Subcutaneous abdominal adipose tissue (tissue), 5 donors: Measurements from ENCODE around the gene MOB3A.

Source experiments
- H3K27ac ChIP-seq: one replicate; pipeline ENCODE4 v1.7.0; 2013; ENCODE audit warnings: low read depth, mild to moderate bottlenecking, inconsistent platforms, low read length, moderate library complexity
- H3K27me3 ChIP-seq, 5 donors: one replicate each; pipeline ENCODE4 v1.7.0; 2013; ENCODE audit warnings: low read length in 5 of 5, inconsistent platforms in 1 of 5; ENCODE audit not compliant: control insufficient read depth in 5 of 5, insufficient read depth in 4 of 5
- H3K36me3 ChIP-seq, 5 donors: one replicate each; pipeline ENCODE4 v1.7.0; 2013; ENCODE audit warnings: low read length in 5 of 5; ENCODE audit not compliant: control insufficient read depth in 5 of 5, insufficient read depth in 5 of 5
- H3K4me1 ChIP-seq, 5 donors: one replicate each; pipeline ENCODE4 v1.7.0; 2013; ENCODE audit warnings: low read length in 5 of 5, mild to moderate bottlenecking in 3 of 5, moderate library complexity in 1 of 5; ENCODE audit not compliant: control insufficient read depth in 5 of 5, insufficient read depth in 5 of 5
- H3K4me3 ChIP-seq, 5 donors: one replicate each; pipeline ENCODE4 v1.7.0; 2013; ENCODE audit warnings: low read length in 5 of 5, low read depth in 1 of 5
- H3K9ac ChIP-seq, 5 donors: one replicate each; pipeline ENCODE4 v1.7.0; 2013; ENCODE audit warnings: low read length in 5 of 5, mild to moderate bottlenecking in 4 of 5, moderate library complexity in 3 of 5
- H3K9me3 ChIP-seq, 5 donors: one replicate each; pipeline ENCODE4 v1.7.0; 2013; ENCODE audit warnings: low read length in 5 of 5; ENCODE audit not compliant: control insufficient read depth in 5 of 5
- donor health status: healthy.
- donor health status: healthy.
- donor health status: healthy.
- donor health status: healthy.
- donor health status: healthy.

The MOB3A gene

DNA sequence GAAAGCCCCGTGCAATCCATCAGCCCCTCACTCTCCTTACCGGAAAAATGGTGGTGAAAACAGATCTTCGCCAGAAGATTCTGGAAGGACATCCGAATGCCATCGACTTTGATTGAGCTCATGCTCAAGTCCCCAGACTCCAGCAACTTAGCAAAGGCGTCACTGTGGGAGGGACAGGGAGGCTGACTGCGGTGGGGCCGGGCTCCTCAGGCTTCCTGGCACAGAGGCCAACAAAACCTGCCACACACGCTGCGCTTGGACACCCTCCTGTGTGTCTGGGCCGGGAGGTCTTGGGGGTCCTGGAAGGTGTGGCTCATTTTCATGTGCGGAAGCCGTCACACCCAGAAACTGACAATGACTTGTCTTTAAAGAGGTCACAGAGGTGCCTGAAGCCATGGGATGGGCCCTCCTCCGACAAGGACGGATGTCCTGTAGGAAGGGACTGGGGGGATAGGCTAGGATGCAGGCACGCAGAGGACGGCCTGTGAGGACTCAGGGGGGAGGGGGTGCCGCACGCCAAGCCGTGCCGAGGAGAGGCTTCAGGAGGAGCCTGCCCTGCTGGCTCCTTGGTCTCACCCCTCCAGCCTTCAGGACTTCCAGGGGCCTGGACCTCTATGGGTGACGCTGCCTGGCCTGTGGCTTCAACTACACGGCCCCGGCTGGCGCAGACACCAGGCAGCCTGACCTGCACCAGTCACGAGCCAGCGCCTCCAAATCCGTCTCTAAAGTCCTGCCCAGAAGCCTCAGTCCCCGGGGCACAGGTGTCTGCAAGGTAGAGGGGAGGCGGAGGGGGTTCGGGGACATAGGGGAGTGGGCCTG, 13.1 kb upstream of the MOB3A start:
- Histone ChIP-seq H3K36me3 (peaks cover 0 to 89% (median 82%) of the 10 kb centered on the region in 5 donors), H3K27ac (no peak overlapping the region), H3K9ac (no peak overlapping the region), H3K4me3 (no peak overlapping the region), H3K27me3 (no peaks in the 10 kb centered on the region), H3K9me3 (peaks cover 0 to 2% (median 0%) of the 10 kb centered on the region in 5 donors), H3K4me1 (peaks cover 0 to 10% (median 0%) of the 10 kb centered on the region in 5 donors)

DNA sequence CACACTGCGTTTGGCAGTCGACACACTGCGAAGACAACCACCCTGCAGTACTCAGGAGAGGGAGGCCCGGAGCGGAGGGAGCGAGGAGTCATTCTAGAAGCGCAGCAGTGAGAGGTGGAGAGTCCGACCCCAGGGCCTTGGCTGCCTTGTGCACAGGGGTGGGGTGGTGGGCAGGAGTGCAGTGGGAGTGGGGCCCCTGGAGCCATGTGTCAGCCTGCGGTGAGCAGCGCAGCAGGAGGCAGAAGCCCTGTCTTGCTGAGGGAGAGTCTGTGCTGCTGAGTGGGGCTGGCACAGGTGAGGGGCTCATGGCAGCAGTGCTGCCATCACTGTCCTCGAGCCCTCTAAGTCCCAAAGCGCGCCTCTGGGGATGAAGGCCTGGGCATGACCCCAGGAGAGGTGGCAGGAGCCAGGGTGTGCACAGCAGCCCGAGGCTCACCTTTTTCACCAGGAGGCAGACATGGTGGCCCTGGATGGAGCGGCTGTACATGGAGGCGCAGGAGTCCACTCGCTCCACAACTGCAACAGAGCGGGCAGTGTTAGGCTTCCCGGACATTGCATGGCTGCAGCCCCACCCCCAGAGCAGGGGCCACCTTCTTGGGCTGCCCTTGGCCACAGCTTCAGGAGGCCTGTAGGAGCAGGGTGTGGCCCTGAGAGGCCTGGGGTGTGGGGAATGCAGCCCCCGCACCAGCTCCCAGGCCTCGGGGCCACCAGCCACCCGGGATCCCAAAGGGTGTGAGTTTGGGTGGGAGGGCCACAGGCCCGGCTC, 12.3 kb upstream of the MOB3A start:
- H3K4me3 ChIP-seq: no peak overlapping the region
- peaks cover 0 to 88% (median 78%) of the 10 kb centered on the region in 5 donors for H3K36me3 ChIP-seq
- H3K4me1 ChIP-seq: peaks cover 0 to 2% (median 0%) of the 10 kb centered on the region in 5 donors
- peaks cover 0 to 2% (median 0%) of the 10 kb centered on the region in 5 donors for H3K9me3 ChIP-seq
- H3K27me3 ChIP-seq: no peaks in the 10 kb centered on the region
- no peak overlapping the region for H3K9ac ChIP-seq
- no peak overlapping the region for H3K27ac ChIP-seq

DNA sequence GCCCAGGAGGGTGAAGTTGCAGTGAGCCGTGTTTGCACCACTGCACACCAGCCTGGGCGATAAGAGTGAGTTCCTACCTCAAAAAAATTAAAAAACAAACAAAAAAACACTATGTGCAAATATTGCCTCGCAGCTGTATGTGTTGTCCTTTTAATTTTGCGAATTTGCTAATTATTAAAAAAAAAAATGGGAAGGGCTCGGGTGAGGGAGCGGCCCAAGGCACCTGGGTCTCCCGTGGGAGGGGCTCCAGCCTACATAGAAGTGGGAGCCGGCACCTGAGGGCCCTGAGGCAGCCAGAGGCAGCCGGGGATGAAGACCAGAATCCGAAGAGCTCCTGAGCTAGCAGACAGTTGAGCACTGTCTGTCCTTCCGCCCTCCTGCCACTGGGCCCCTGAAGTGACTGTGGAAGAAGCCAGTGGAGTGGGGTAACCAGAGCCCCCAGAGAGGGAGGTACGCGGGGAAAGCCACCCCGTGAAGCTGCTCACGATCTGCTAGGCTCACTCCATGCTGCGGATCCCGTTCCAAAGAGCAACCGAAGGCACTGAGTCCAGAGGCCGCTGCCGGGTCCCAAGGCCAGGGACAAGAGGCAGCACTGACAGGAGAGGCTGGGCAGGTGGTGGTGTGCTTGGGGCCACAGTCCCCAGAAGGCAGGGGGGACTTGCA, 7.0 kb upstream of the MOB3A start:
- Histone ChIP-seq H3K27me3 (no peaks in the 10 kb centered on the region), H3K4me1 (peaks cover 0 to 1% (median 0%) of the 10 kb centered on the region in 5 donors), H3K27ac (no peak overlapping the region), H3K36me3 (peaks cover 0 to 72% (median 58%) of the 10 kb centered on the region in 5 donors), H3K9ac (no peak overlapping the region), H3K4me3 (no peak overlapping the region), H3K9me3 (peaks cover 0 to 2% (median 0%) of the 10 kb centered on the region in 5 donors)

DNA sequence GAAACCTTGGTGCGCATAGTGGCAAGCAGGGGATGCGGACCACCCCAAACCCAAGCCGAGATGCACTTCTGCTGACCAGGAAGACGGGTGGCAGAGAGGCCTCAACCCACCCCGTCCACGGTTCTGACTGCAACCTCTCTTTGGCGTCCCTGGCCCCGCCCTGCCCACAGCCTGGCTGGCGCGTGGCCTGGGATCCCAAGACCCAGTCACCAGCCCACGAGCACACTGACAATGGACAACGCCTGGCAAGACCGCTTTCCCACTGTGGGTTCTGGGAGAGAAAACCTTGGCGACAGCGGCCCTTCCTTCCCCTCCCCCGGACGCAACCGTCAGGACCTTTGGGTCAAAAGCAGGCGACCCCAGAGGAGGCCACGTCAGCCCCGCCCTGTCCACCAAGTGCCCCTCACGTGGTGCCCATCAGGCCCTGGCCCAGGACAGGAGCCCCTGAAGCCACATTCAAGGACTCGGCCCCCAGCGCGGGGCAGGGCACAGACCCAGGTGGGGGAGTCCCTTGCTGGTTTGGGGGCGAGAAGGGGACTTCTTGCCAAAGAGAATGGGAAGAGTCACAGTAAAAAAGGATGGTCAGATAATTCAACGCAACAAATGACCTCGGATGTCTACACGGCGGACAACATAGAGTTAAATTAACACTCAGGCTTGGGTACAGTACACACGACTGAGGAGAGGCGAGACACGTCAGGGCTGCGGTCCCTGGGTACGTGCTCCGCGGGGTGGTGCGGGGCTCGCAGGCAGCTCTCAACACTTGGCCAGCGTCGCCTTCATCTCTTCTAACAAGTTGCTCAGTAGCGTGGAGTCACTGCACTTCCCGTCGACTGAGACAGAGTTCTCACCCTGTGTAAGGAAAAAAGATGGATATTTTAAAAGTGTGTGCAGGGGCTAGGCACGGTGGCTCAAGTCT, 5.5 kb upstream of the MOB3A start:
- H3K9me3 ChIP-seq: peaks cover 0 to 2% (median 0%) of the 10 kb centered on the region in 5 donors
- H3K4me3 ChIP-seq: no peak overlapping the region
- no peaks in the 10 kb centered on the region for H3K27me3 ChIP-seq
- H3K27ac ChIP-seq: no peak overlapping the region
- peaks cover 0 to 63% (median 47%) of the 10 kb centered on the region in 5 donors for H3K36me3 ChIP-seq
- H3K4me1 ChIP-seq: peaks cover 1 to 12% (median 11%) of the 10 kb centered on the region in 5 donors
- no peak overlapping the region for H3K9ac ChIP-seq

DNA sequence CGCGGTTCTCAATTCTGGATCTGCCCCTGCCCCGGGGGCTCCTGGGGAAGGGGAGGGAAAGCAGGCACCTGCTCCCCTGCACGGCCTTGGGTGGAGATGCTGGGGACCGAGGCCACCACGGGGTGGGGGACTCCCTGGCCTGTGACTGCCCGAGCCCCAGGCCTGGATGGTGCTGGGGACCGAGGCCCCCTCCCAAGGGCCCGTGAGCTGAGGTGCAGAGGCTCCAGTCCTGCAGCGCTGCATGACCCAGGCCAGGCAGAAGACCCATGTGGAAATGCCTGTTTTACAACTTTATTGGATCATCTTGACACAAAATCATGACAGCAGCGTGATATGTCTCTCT, 4.6 kb upstream of the MOB3A start:
- Histone ChIP-seq H3K9ac (no peak overlapping the region), H3K4me3 (no peak overlapping the region), H3K9me3 (peaks cover 0 to 2% (median 0%) of the 10 kb centered on the region in 5 donors), H3K27ac (no peak overlapping the region), H3K36me3 (peaks cover 0 to 53% (median 39%) of the 10 kb centered on the region in 5 donors), H3K27me3 (no peaks in the 10 kb centered on the region), H3K4me1 (peaks cover 1 to 12% (median 11%) of the 10 kb centered on the region in 5 donors)

DNA sequence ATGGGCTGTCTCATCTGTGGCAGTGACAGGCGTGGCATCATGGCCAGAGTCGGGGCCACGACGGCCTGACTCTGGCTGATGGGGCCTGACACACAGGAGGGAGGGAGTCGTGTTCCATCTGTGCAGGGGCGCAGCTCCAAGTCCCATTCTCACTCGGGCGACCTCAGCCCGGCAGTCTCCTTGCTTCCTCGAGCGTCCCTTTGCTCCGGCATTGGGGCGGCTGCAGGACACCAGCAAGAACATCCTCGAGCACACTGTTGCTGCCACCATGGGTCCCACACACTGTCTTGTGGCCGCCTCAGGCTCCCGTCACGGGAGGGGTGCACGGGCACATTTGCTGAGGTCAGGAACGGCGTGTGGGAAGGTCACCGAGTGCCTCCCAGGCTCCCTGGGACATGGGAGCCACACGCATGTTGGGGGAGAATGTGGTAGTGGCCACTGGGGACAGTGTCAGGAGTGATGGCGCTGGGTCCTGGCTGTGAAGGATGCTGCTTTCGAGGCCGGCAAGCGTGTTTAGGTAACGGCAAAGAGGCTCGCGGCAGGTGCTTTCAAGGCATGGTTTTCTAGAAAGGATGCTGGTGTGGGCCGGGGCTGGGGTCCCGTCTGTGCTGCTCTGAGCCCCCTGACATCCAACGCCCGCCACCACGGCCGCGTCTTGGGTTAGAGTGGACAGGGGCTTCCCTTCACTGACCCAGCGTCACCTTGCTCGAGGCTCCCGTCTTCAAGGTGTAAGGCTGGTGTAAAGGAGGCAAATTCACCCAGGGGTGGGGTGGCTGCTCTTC, 4.0 kb upstream of the MOB3A start:
- Histone ChIP-seq H3K27me3 (no peaks in the 10 kb centered on the region), H3K9ac (no peak overlapping the region), H3K4me1 (peaks cover 1 to 18% (median 16%) of the 10 kb centered on the region in 5 donors), H3K4me3 (no peak overlapping the region), H3K36me3 (peaks cover 0 to 48% (median 35%) of the 10 kb centered on the region in 5 donors), H3K9me3 (no peaks in the 10 kb centered on the region), H3K27ac (no peak overlapping the region)

DNA sequence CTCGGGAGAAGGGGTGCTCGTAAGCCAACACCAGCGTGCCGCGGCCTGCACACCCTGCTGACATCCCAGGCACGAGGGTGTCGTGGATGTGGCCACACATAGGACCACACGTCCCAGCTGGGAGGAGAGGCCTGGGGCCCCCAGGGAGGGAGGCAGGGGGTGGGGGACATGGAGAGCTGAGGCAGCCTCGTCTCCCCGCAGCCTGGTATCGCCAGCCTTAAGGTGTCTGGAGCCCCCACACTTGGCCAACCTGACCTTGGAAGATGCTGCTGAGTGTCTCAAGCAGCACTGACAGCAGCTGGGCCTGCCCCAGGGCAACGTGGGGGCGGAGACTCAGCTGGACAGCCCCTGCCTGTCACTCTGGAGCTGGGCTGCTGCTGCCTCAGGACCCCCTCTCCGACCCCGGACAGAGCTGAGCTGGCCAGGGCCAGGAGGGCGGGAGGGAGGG, 3.0 kb upstream of the MOB3A start:
- no peak overlapping the region for H3K27ac ChIP-seq
- no peak overlapping the region for H3K4me3 ChIP-seq
- peaks cover 0 to 42% (median 35%) of the 10 kb centered on the region in 5 donors for H3K36me3 ChIP-seq
- no peak overlapping the region for H3K9ac ChIP-seq
- no peaks in the 10 kb centered on the region for H3K9me3 ChIP-seq
- H3K4me1 ChIP-seq: peaks cover 5 to 29% (median 26%) of the 10 kb centered on the region in 5 donors
- no peaks in the 10 kb centered on the region for H3K27me3 ChIP-seq

DNA sequence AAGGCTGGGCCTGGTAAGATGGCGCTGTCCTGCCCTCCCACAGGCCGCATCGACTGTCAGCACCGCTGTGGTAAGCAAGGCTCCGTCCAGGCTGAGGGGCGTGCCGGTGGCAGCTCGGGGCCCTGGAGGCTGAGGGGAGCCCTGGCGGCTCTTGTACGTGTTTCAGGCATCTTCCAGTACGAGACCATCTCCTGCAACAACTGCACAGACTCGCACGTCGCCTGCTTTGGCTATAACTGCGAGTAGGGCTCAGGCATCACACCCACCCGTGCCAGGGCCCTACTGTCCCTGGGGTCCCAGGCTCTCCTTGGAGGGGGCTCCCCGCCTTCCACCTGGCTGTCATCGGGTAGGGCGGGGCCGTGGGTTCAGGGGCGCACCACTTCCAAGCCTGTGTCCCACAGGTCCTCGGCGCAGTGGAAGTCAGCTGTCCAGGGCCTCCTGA, 1.8 kb upstream of the MOB3A start:
- Histone ChIP-seq H3K4me1 (peaks cover 5 to 40% (median 33%) of the 10 kb centered on the region in 5 donors), H3K9me3 (no peaks in the 10 kb centered on the region), H3K36me3 (peaks cover 0 to 39% (median 31%) of the 10 kb centered on the region in 5 donors), H3K9ac (no peak overlapping the region), H3K27ac (no peak overlapping the region), H3K27me3 (no peaks in the 10 kb centered on the region), H3K4me3 (no peak overlapping the region)
